Neural crest cell (in vitro differentiated cells): ENCODE results near the gene HYAL2. TPM values are rescaled to one million over a fixed set of nuclear protein-coding genes. Genes with fewer than 3 reads are reported as not detected.

Source experiments
- DNase-seq: peaks from one replicate; pipeline ENCODE4 v3.0.0; 2021; ENCODE audit warnings: low read depth, mixed read lengths, low spot score
- H3K27ac Mint-ChIP-seq: one replicate; pipeline ENCODE4 v1.8.0; 2021; ENCODE audit warnings: mild to moderate bottlenecking, mixed read lengths; ENCODE audit not compliant: unreplicated experiment
- H3K27me3 Mint-ChIP-seq: 2 replicates; pipeline ENCODE4 v1.8.0; 2021; ENCODE audit warnings: low read depth, mild to moderate bottlenecking, mixed read lengths
- H3K36me3 Mint-ChIP-seq: 2 replicates; pipeline ENCODE4 v1.8.0; 2021; ENCODE audit warnings: low read depth, mild to moderate bottlenecking, mixed read lengths
- H3K4me1 Mint-ChIP-seq: 2 replicates; pipeline ENCODE4 v1.8.0; 2021; ENCODE audit warnings: mixed read lengths
- H3K4me3 Mint-ChIP-seq: one replicate; pipeline ENCODE4 v1.8.0; 2021; ENCODE audit warnings: mild to moderate bottlenecking, mixed read lengths
- H3K9me3 Mint-ChIP-seq: 2 replicates; pipeline ENCODE4 v1.8.0; 2021; ENCODE audit warnings: mixed read lengths
- total RNA-seq: library from RNA; stranded (reverse); gene quantifications from 2 replicates; pipeline ENCODE4 v1.2.1, GENCODE V29; 2021
- TF ChIP-seq, protein P1 (sequence below): fragments of 200-600 bp; sonication (generic); conservative IDR thresholded peaks from 2 replicates; pipeline ENCODE4 v1.5.0; 2021; ENCODE audit warnings: antibody characterized with exemption, mild to moderate bottlenecking

HYAL2 gene
- total RNA-seq, 1 donor from 2014 or later: 78.0 TPM

DNA sequence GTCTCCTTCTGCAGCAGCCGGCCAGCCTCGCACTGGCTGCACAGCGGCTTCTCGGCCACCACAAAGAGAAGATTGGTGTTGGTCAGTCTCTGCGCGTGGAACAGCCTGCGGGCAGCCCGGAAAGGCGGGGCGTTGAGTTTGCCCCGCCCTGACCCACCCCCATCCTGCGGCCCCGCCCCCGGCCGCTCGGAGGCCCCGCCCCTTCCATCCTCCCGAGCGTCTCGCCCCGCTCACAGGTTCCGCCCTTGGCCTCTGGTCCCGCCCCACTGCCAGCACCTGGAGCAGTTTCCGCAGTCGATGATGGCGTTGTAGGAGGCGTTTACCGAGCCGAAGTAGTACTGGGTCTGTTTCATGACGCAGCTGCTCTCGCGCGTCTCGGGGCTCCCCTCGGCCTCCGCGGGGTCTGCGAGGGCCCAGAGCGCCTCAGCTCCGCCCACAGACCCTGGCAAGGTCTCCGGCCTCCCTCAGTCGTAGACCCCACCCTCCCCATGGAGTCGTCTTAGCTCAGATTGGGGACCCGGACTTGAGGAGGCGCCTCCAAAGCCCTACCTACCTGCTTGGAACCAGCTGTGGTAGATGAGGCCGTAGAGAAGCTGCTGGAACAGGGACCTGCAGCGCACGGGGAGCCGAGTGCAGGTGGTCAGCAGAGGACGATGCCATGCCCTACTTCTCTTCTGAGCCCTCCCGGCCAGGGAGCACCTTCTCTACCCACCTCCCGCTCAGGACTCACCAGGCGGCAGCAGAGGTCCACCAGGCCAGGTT lies 42.7 kb upstream of the HYAL2 start:
- Mint-ChIP-seq H3K27ac (peak overlapping the region; percentile 43), H3K27me3 (no peaks in the 10 kb centered on the region), H3K4me3 (peak overlapping the region; percentile 75), H3K9me3 (no peaks in the 10 kb centered on the region), H3K36me3 (no peaks in the 10 kb centered on the region), H3K4me1 (peaks cover 6% of the 10 kb centered on the region)
- TF ChIP-seq, protein P1, sequence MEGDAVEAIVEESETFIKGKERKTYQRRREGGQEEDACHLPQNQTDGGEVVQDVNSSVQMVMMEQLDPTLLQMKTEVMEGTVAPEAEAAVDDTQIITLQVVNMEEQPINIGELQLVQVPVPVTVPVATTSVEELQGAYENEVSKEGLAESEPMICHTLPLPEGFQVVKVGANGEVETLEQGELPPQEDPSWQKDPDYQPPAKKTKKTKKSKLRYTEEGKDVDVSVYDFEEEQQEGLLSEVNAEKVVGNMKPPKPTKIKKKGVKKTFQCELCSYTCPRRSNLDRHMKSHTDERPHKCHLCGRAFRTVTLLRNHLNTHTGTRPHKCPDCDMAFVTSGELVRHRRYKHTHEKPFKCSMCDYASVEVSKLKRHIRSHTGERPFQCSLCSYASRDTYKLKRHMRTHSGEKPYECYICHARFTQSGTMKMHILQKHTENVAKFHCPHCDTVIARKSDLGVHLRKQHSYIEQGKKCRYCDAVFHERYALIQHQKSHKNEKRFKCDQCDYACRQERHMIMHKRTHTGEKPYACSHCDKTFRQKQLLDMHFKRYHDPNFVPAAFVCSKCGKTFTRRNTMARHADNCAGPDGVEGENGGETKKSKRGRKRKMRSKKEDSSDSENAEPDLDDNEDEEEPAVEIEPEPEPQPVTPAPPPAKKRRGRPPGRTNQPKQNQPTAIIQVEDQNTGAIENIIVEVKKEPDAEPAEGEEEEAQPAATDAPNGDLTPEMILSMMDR: no peak
- DNase-seq: peak; percentile 73

DNA sequence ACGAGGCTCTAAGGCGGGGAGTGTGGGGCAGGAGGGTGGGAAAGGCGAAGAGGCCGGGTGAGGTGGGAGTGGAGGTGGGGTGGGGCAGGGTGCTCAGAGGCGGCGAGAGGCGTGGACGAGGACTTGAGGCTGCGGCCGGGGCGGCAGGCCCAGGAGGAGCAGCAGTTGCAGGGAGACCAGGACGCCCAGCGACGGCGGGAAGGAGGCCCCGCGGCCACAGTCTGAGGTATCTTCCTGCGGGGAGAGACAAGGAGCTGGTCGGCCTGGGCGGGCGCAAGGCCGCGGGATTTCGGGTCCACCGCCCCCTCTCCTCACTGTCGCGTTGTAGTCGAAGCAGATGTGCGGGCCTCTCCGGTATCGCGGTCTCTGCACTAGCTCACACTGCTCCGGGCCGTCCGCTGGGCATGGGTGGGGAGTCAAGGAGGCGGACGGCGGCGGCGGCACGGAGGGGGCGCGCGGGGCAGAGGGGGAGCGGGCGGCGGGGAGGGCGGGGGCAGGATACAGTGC lies 42.1 kb upstream of the HYAL2 start:
- Mint-ChIP-seq H3K9me3 (no peaks in the 10 kb centered on the region), H3K4me1 (peaks cover 12% of the 10 kb centered on the region), H3K4me3 (peak overlapping the region; percentile 75), H3K27me3 (no peaks in the 10 kb centered on the region), H3K27ac (peak overlapping the region; percentile 57), H3K36me3 (no peaks in the 10 kb centered on the region)
- DNase-seq: no peak
- TF ChIP-seq, protein P1: no peak

- Mint-ChIP-seq H3K9me3 (no peaks in the 10 kb centered on the region), H3K27ac (peak overlapping the region; percentile 9), H3K36me3 (no peaks in the 10 kb centered on the region), H3K27me3 (no peaks in the 10 kb centered on the region), H3K4me1 (peaks cover 42% of the 10 kb centered on the region), H3K4me3 (peak overlapping the region; percentile 97)
- no peak for DNase-seq
- TF ChIP-seq, protein P1: no peak
These were observed 37.2 kb upstream of the HYAL2 start for GRCh38 chr3:50359760-50360110.

- H3K27me3 Mint-ChIP-seq: no peaks in the 10 kb centered on the region
- H3K9me3 Mint-ChIP-seq: no peaks in the 10 kb centered on the region
- H3K36me3 Mint-ChIP-seq: no peaks in the 10 kb centered on the region
- TF ChIP-seq, protein P1: no peak
- H3K4me3 Mint-ChIP-seq: peak within 1 kb of the TSS; percentile 97
- peak within 1 kb of the TSS; percentile 95 for H3K27ac Mint-ChIP-seq
- peaks cover 42% of the 10 kb centered on the region for H3K4me1 Mint-ChIP-seq
- peak; percentile 88 for DNase-seq
These were observed 36.6 kb upstream of the HYAL2 start, which contains the start of gene TMEM115 for GRCh38 chr3:50358911-50359759. Gene TMEM115 (minus strand): TSS chr3:50359521. CDS start chr3:50359063, 458 bp downstream.

- peak overlapping the region; percentile 95 for H3K27ac Mint-ChIP-seq
These were observed 35.9 kb upstream of the HYAL2 start for GRCh38 chr3:50358355-50358910.

More at GRCh38 chr3:50358355-50358910, 35.9 kb upstream of the HYAL2 start:
- TF ChIP-seq, protein P1: no peak
- Mint-ChIP-seq H3K36me3 (no peaks in the 10 kb centered on the region), H3K27me3 (no peaks in the 10 kb centered on the region), H3K4me1 (peaks cover 39% of the 10 kb centered on the region), H3K9me3 (no peaks in the 10 kb centered on the region), H3K4me3 (peak overlapping the region; percentile 93)
- DNase-seq: no peak
